NCI-H345 (cell line): ENCODE measurements around the gene TFCP2L1.
"Not testable (repeated sequence)": the region's sequence is repeated elsewhere in the genome, so short reads cannot be mapped to it uniquely, and the experiment has no call there.

ENCODE experiments used
- DNase-seq: peaks from one replicate; lab custom pipeline; 2025; lab: John Stamatoyannopoulos, UW

TFCP2L1 gene

DNA sequence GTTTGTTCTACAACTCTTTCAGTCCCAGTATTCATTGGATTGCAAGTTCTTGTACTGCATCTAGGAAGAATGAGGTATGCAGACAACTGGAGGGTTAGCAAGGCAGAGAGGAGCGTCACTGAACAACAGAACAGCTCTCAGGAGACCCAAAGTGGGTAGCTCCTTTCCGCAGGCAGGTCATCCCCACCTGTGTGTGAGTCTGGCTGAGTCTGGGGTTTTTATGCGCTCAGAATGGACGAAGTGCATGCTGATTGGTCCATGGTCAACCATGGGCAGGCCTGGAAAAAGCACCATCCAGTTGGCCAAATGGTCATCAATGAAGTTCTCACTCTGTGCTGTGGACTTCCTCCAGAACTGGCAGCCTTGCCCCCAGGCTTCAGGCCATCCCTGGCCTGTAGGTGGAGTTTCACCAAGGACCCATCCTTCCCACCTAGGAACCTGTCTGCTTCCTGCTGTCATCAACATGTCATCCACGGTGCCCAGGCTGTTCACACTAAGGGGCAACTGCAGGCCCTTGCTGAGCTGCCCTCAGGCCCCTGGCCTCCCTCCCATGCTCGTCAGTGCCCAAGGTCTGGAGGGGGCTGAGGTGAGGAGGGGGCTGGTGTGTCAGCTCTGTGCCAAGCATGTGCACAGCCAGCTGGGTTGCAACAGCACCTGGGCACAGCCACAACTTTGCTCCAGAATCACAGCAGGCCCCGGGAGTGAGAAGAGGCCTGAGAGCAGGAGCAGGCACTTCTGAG, 11.1 kb upstream of the TFCP2L1 start:
- no peak for DNase-seq

DNA sequence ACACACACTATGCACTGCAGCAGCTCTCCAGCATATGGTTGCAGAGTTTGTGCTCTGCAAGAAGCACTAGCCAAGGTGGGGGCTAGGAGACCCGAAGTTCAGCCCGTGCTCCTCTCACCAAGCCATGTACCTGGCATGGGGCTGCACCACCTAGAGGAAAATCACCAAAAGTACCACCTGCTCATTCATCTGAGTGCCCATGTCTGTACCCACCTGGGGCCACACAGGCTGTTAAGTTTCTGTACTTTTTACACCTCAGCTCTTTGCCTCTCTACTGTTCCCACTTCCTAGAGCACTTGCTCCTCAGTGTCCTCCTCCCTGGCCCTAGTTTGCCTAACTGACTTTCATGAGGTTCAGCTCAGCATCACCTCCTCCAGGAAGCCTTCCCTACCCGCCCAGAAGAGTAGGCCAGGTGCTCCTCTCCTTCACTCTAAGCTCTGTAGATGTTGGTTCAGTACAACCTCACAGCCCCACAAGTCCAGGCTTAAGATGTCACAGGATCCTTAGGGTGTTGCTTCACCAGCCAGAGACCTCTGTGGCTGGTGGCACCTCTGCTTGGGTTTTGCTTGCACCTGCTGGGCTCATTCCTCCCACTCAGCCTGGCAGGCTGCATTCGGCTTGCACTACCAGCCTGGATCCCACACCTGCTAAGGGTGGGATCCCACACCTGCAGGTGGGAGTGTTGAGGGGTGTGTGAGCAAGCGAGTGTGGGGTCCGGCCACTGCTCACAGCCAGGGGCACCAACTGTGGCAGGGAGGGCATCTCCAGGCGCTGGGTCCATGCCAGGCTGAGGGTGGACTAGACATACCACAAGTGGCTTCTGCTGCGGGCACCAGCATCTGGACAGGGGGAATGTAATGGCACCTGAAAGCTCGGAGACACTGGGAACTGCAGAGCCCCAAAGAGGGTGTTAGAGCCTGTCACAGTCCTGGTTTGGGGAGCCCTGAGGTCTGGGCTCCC, 10.2 kb upstream of the TFCP2L1 start:
- no peak for DNase-seq

DNA sequence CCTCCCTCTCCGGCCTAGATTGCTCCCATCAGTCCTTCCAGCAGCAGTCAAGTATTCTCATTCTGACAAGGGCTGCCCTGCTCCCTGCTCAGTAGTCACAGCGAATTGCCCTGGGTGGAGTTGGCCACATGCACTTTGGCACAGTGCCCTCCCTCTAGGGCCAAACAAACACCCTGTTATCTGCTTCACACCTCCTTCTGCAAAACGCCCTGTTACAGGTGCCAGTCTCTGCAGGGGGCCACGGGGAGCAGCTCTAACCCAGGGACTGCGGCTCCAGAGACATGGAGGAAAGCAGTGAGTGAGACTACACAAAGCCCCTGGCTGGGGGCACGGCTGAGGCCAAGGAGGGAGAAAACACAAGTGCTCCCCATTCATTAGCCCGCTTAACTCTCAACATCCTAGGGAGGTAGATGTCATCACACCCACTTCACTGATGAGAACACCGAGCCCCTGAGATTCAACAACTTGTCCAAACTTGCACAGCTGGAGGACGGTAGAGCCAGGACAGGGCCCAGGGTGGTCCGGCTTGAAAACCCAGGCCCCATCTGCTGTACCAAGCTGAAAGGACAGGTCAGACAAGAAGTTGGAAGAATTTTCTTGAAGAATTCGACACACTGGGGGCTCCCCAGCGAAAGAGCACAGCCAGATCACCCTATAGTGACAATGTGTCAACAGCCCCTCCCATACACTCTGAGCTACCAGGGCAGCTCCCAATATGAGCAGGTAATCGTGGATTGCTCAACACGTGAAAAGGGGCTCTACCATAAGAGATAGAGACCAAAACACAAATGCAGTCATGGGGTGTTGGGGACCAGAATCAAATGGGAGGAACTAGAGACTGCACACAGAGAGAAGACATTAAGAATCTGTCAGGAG, 8.7 kb upstream of the TFCP2L1 start:
- peak; percentile 89 for DNase-seq

- no peak for DNase-seq
Observed at GRCh38 chr2:121291251-121291580, 6.2 kb upstream of the TFCP2L1 start.

DNA sequence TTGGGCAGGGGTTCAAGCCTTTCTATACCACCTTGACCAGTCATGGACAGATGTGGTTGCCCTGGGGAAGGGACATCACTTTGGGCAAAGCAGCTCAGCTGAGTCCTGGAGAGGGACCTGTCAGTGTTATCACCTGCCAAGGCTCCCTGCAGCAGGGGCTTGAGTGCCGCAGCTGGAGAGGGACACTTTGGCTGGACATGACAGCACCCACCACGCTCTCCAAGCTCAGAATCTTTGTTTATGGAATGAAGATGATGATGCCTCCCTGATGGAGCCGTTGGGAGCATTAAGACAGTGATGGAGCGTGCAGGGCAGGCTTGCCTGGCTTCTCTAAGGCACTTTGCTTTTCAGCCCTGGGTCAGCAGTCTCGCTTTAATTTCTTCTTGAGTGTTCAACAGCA, 4.3 kb upstream of the TFCP2L1 start:
- DNase-seq = no peak

- DNase-seq = no peak
Observed at GRCh38 chr2:121288454-121289231, 3.6 kb upstream of the TFCP2L1 start.

DNA sequence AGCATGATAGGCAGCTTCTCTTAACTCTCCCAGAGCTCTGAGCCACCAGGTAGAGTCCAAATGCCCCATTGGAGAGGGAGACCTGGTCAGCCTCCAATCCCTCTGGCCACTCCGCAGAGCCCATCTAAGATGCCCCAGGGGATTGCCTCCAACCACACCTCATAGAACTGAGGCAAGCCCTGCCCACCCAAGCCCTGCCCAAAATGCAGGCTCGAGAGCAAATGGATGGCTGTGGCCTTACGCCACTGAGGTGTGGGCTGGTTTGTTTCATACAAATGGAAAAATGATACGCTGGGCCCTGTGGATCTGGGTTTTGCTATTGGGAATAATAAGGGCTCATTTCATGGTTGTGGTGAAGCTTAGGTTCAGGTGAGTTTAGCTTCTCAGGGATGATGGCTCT, 3.0 kb upstream of the TFCP2L1 start:
- DNase-seq = no peak

DNA sequence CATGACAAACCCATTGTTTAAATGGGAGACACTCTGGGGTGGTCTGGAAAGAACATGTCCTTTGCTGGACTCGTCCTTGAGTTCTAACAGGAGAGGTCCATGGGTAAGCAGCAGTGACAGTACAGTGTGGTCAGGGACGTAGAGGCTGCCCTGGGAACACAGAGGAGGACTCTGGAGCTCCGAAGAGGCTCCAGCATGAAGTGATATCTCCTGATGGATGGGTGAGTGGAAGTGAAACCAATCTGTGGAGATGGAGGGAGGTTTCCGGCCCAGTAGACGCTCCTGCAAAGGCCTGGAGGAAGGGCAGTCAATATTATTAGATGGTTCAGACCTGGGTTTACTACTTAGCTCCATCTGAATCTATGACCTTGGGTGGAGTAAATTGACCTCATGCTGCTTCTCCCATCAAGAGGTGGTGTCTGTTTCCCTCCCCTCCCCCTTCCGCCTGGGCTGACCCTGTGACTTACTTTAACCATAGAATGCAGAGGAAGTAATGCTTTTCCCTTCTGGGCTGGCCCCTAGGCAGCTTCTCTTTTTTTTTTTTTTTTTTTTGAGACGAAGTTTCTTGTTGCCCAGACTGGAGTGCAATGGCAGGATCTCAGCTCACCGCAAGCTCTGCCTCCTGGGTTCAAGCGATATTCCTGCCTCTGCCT, 2.3 kb upstream of the TFCP2L1 start:
- no peak for DNase-seq

DNA sequence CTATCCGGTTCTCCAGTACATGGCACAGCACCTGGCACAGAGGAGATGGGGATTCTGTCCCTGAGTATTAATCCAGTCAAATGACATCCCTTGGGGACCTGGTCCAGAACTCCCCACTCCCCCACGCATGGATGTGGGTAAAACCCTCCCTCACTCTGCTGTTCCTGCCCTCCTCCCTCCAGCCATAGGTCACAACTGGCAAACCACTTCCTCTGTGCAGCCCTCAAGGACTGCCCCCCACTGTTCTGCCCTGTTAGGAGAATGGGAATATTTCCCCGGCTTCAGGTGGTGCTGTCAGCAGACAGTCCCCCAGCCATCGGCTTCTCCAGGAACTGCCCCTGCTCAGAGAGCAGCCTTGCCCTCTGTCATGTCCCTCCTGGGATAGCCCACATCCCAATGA, 1.5 kb upstream of the TFCP2L1 start:
- no peak for DNase-seq

- DNase-seq = no peak
Observed at GRCh38 chr2:121285926-121286325, 924 bp upstream of the TFCP2L1 start.

- DNase-seq = no peak
Observed at GRCh38 chr2:121283670-121284462, 1.1 kb downstream of the TFCP2L1 start.

- DNase-seq = no peak
Observed at GRCh38 chr2:121282800-121283385, 2.1 kb downstream of the TFCP2L1 start.

GRCh38 chr2:121281694-121282093, 3.3 kb downstream of the TFCP2L1 start:
- DNase-seq = no peak

- no peak for DNase-seq
Observed at GRCh38 chr2:121281107-121281506, 3.9 kb downstream of the TFCP2L1 start.

- no peak for DNase-seq
Observed at GRCh38 chr2:121279476-121280220, 5.4 kb downstream of the TFCP2L1 start.

- DNase-seq = no peak
Observed at GRCh38 chr2:121276341-121276740, 8.7 kb downstream of the TFCP2L1 start.

DNA sequence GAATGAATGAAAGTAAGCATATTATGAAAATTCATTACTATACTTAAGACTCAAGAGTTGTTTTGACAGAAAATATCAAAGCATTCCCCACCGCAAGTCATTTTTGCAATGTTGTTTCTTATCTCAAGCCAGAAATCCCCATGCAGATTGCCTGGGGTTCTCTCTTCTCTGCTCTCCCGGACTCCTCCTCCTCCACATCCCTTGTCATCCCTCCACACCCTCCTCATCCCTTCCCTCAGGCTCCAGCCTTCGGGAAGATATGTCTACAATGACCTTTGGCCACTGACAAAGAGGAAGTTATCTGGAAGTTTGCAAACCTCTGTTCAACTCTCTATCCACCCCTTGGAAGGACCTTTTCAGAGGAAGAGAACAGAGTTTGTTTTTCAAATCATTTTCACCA, 11.9 kb downstream of the TFCP2L1 start:
- DNase-seq = no peak

GRCh38 chr2:121272596-121272995, 12.4 kb downstream of the TFCP2L1 start:
- DNase-seq = no peak

- not testable (repeated sequence) for DNase-seq
Observed at GRCh38 chr2:121269436-121269835, 15.6 kb downstream of the TFCP2L1 start.
